ENCODE results near the gene NAALADL2. TPM values are rescaled to one million over a fixed set of nuclear protein-coding genes. Genes with fewer than 3 reads are reported as not detected.
"Not testable (repeated sequence)": the region's sequence is repeated elsewhere in the genome, so short reads cannot be mapped to it uniquely, and the experiment has no call there.

NAALADL2 gene
- total RNA-seq, 5 donors from 2014 or later (not counting 1 experiment from before 2014, with no cell fraction given) = 0.13 to 1.4 (median 0.36) TPM; not detected in 1

GRCh38 chr3:175121225-175121624 is 262.1 kb downstream of the NAALADL2 start:
- Histone ChIP-seq H3K4me1 (ENCODE audit: control insufficient read depth in 1 of 2, extremely low read depth in 1 of 2, insufficient read depth in 2 of 2, low read length in 2 of 2) (no peaks in the 10 kb centered on the region), H3K27ac (ENCODE audit: low read length) (no peak overlapping the region), H3K9me3 (no peaks in the 10 kb centered on the region), H3K27me3 (replicated peaks in 1 of 2; ENCODE audit: control insufficient read depth in 2 of 2, extremely low read depth in 1 of 2, insufficient read depth in 2 of 2, low read length in 1 of 2) (no peaks in the 10 kb centered on the region), H3K36me3 (ENCODE audit: control insufficient read depth in 2 of 2, extremely low read depth in 1 of 2, insufficient read depth in 1 of 2, low read length in 1 of 2) (no peaks in the 10 kb centered on the region), H3K4me3 (ENCODE audit: control insufficient read depth in 1 of 2, extremely low read depth in 1 of 2, low read length in 1 of 2) (no peak overlapping the region)
- Mint-ChIP-seq H3K36me3 (no peaks in the 10 kb centered on the region), H3K27ac (no peak overlapping the region), H3K4me3 (no peak overlapping the region), H3K4me1 (no peaks in the 10 kb centered on the region), H3K27me3 (no peaks in the 10 kb centered on the region), H3K9me3 (peaks cover 2 to 9% (median 4%) of the 10 kb centered on the region in 3 donors)
- CTCF ChIA-PET = no interaction called here
- POLR2A ChIA-PET = no interaction called here
- no peak for DNase-seq
- ATAC-seq (replicated peaks in 1 of 4) = no peak
- no CpG with 5 or more reads among the region's 2 CpGs for WGBS (ENCODE audit: insufficient coverage)

GRCh38 chr3:175127075-175127662 is 268.0 kb downstream of the NAALADL2 start:
- ATAC-seq (replicated peaks in 1 of 4) (no peak), DNase-seq (no peak)
- no peak overlapping the region for H3K4me3 ChIP-seq (ENCODE audit: control insufficient read depth in 1 of 2, extremely low read depth in 1 of 2, low read length in 1 of 2)
- no peaks in the 10 kb centered on the region for H3K9me3 ChIP-seq
- no peak overlapping the region for H3K4me3 Mint-ChIP-seq
- H3K36me3 Mint-ChIP-seq = no peaks in the 10 kb centered on the region
- ChIA-PET CTCF (no interaction called here), POLR2A (no interaction called here)
- no peaks in the 10 kb centered on the region for H3K36me3 ChIP-seq (ENCODE audit: control insufficient read depth in 2 of 2, extremely low read depth in 1 of 2, insufficient read depth in 1 of 2, low read length in 1 of 2)
- peaks cover 0 to 13% (median 9%) of the 10 kb centered on the region in 3 donors for H3K9me3 Mint-ChIP-seq
- H3K27me3 ChIP-seq (replicated peaks in 1 of 2; ENCODE audit: control insufficient read depth in 2 of 2, extremely low read depth in 1 of 2, insufficient read depth in 2 of 2, low read length in 1 of 2) = no peaks in the 10 kb centered on the region
- no CpG with 5 or more reads among the region's 3 CpGs for WGBS (ENCODE audit: insufficient coverage)
- H3K27ac Mint-ChIP-seq = no peak overlapping the region
- H3K4me1 Mint-ChIP-seq = no peaks in the 10 kb centered on the region
- H3K27ac ChIP-seq (ENCODE audit: low read length) = no peak overlapping the region
- no peaks in the 10 kb centered on the region for H3K27me3 Mint-ChIP-seq
- H3K4me1 ChIP-seq (ENCODE audit: control insufficient read depth in 1 of 2, extremely low read depth in 1 of 2, insufficient read depth in 2 of 2, low read length in 2 of 2) = no peaks in the 10 kb centered on the region

GRCh38 chr3:175129126-175129525 is 270.0 kb downstream of the NAALADL2 start:
- WGBS (ENCODE audit: insufficient coverage) = no CpG with 5 or more reads among the region's 2 CpGs
- Histone ChIP-seq H3K36me3 (ENCODE audit: control insufficient read depth in 2 of 2, extremely low read depth in 1 of 2, insufficient read depth in 1 of 2, low read length in 1 of 2) (no peaks in the 10 kb centered on the region), H3K4me3 (ENCODE audit: control insufficient read depth in 1 of 2, extremely low read depth in 1 of 2, low read length in 1 of 2) (no peak overlapping the region), H3K27ac (ENCODE audit: low read length) (no peak overlapping the region), H3K27me3 (replicated peaks in 1 of 2; ENCODE audit: control insufficient read depth in 2 of 2, extremely low read depth in 1 of 2, insufficient read depth in 2 of 2, low read length in 1 of 2) (no peaks in the 10 kb centered on the region), H3K9me3 (no peaks in the 10 kb centered on the region), H3K4me1 (ENCODE audit: control insufficient read depth in 1 of 2, extremely low read depth in 1 of 2, insufficient read depth in 2 of 2, low read length in 2 of 2) (no peaks in the 10 kb centered on the region)
- DNase-seq = no peak
- ChIA-PET POLR2A (no interaction called here), CTCF (no interaction called here)
- Mint-ChIP-seq H3K27me3 (no peaks in the 10 kb centered on the region), H3K9me3 (peaks cover 3 to 17% (median 8%) of the 10 kb centered on the region in 3 donors), H3K4me3 (no peak overlapping the region), H3K36me3 (no peaks in the 10 kb centered on the region), H3K27ac (no peak overlapping the region), H3K4me1 (no peaks in the 10 kb centered on the region)
- no peak for ATAC-seq (replicated peaks in 1 of 4)

GRCh38 chr3:175129571-175129970 is 270.4 kb downstream of the NAALADL2 start:
- H3K27ac Mint-ChIP-seq = no peak overlapping the region
- Histone ChIP-seq H3K27me3 (replicated peaks in 1 of 2; ENCODE audit: control insufficient read depth in 2 of 2, extremely low read depth in 1 of 2, insufficient read depth in 2 of 2, low read length in 1 of 2) (no peaks in the 10 kb centered on the region), H3K4me1 (ENCODE audit: control insufficient read depth in 1 of 2, extremely low read depth in 1 of 2, insufficient read depth in 2 of 2, low read length in 2 of 2) (no peaks in the 10 kb centered on the region), H3K4me3 (ENCODE audit: control insufficient read depth in 1 of 2, extremely low read depth in 1 of 2, low read length in 1 of 2) (no peak overlapping the region), H3K36me3 (ENCODE audit: control insufficient read depth in 2 of 2, extremely low read depth in 1 of 2, insufficient read depth in 1 of 2, low read length in 1 of 2) (no peaks in the 10 kb centered on the region), H3K27ac (ENCODE audit: low read length) (no peak overlapping the region), H3K9me3 (no peaks in the 10 kb centered on the region)
- H3K4me1 Mint-ChIP-seq = no peaks in the 10 kb centered on the region
- ChIA-PET POLR2A (no interaction called here), CTCF (no interaction called here)
- WGBS (ENCODE audit: insufficient coverage) = no CpG with 5 or more reads among the region's 2 CpGs
- no peaks in the 10 kb centered on the region for H3K27me3 Mint-ChIP-seq
- ATAC-seq (replicated peaks in 1 of 4) (no peak), DNase-seq (no peak)
- no peak overlapping the region for H3K4me3 Mint-ChIP-seq
- H3K9me3 Mint-ChIP-seq = peaks cover 4 to 16% (median 6%) of the 10 kb centered on the region in 3 donors
- H3K36me3 Mint-ChIP-seq = no peaks in the 10 kb centered on the region

GRCh38 chr3:175131866-175132265 is 272.7 kb downstream of the NAALADL2 start:
- H3K9me3 Mint-ChIP-seq = peaks cover 5 to 13% (median 8%) of the 10 kb centered on the region in 3 donors
- DNase-seq; H3K27me3 ChIP-seq (replicated peaks in 1 of 2; ENCODE audit: control insufficient read depth in 2 of 2, extremely low read depth in 1 of 2, insufficient read depth in 2 of 2, low read length in 1 of 2); H3K4me1 ChIP-seq (ENCODE audit: control insufficient read depth in 1 of 2, extremely low read depth in 1 of 2, insufficient read depth in 2 of 2, low read length in 2 of 2); POLR2A ChIA-PET; H3K4me3 ChIP-seq (ENCODE audit: control insufficient read depth in 1 of 2, extremely low read depth in 1 of 2, low read length in 1 of 2); H3K36me3 Mint-ChIP-seq; H3K27ac Mint-ChIP-seq; CTCF ChIA-PET; H3K4me1 Mint-ChIP-seq; H3K9me3 ChIP-seq; H3K27ac ChIP-seq (ENCODE audit: low read length); H3K36me3 ChIP-seq (ENCODE audit: control insufficient read depth in 2 of 2, extremely low read depth in 1 of 2, insufficient read depth in 1 of 2, low read length in 1 of 2); H3K27me3 Mint-ChIP-seq; ATAC-seq (replicated peaks in 1 of 4); H3K4me3 Mint-ChIP-seq: not testable (repeated sequence)
- WGBS (ENCODE audit: insufficient coverage) = 95% methylated on average over 4 of the region's 28 CpGs

GRCh38 chr3:175132706-175133105 is 273.6 kb downstream of the NAALADL2 start:
- H3K4me3 Mint-ChIP-seq; H3K4me1 ChIP-seq (ENCODE audit: control insufficient read depth in 1 of 2, extremely low read depth in 1 of 2, insufficient read depth in 2 of 2, low read length in 2 of 2); POLR2A ChIA-PET; CTCF ChIA-PET; H3K27me3 Mint-ChIP-seq; H3K4me3 ChIP-seq (ENCODE audit: control insufficient read depth in 1 of 2, extremely low read depth in 1 of 2, low read length in 1 of 2); H3K36me3 ChIP-seq (ENCODE audit: control insufficient read depth in 2 of 2, extremely low read depth in 1 of 2, insufficient read depth in 1 of 2, low read length in 1 of 2); H3K27ac ChIP-seq (ENCODE audit: low read length); DNase-seq; H3K36me3 Mint-ChIP-seq; ATAC-seq (replicated peaks in 1 of 4); H3K27me3 ChIP-seq (replicated peaks in 1 of 2; ENCODE audit: control insufficient read depth in 2 of 2, extremely low read depth in 1 of 2, insufficient read depth in 2 of 2, low read length in 1 of 2); H3K4me1 Mint-ChIP-seq; H3K9me3 ChIP-seq; H3K27ac Mint-ChIP-seq: not testable (repeated sequence)
- peaks cover 5 to 13% (median 8%) of the 10 kb centered on the region in 3 donors for H3K9me3 Mint-ChIP-seq
- no CpG with 5 or more reads among the region's 28 CpGs for WGBS (ENCODE audit: insufficient coverage)

GRCh38 chr3:175144368-175144767 is 285.2 kb downstream of the NAALADL2 start:
- Mint-ChIP-seq H3K9me3 (peaks cover 8 to 24% (median 9%) of the 10 kb centered on the region in 3 donors), H3K4me3 (no peak overlapping the region), H3K36me3 (no peaks in the 10 kb centered on the region), H3K27me3 (no peaks in the 10 kb centered on the region), H3K27ac (no peak overlapping the region), H3K4me1 (no peaks in the 10 kb centered on the region)
- ATAC-seq (replicated peaks in 1 of 4) (no peak), DNase-seq (no peak)
- POLR2A ChIA-PET = no interaction called here
- Histone ChIP-seq H3K27me3 (replicated peaks in 1 of 2; ENCODE audit: control insufficient read depth in 2 of 2, extremely low read depth in 1 of 2, insufficient read depth in 2 of 2, low read length in 1 of 2) (no peaks in the 10 kb centered on the region), H3K4me3 (ENCODE audit: control insufficient read depth in 1 of 2, extremely low read depth in 1 of 2, low read length in 1 of 2) (no peak overlapping the region), H3K4me1 (ENCODE audit: control insufficient read depth in 1 of 2, extremely low read depth in 1 of 2, insufficient read depth in 2 of 2, low read length in 2 of 2) (no peaks in the 10 kb centered on the region), H3K36me3 (ENCODE audit: control insufficient read depth in 2 of 2, extremely low read depth in 1 of 2, insufficient read depth in 1 of 2, low read length in 1 of 2) (no peaks in the 10 kb centered on the region), H3K27ac (ENCODE audit: low read length) (no peak overlapping the region), H3K9me3 (no peaks in the 10 kb centered on the region)
- CTCF ChIA-PET = no interaction called here
- no CpG with 5 or more reads among the region's 2 CpGs for WGBS (ENCODE audit: insufficient coverage)
